Mucosa of gallbladder (tissue), 1 donor: ENCODE measurements around the gene HS3ST4. TPM values are rescaled to one million over a fixed set of nuclear protein-coding genes. Genes with fewer than 3 reads are reported as not detected.
"Not testable (repeated sequence)": the region's sequence is repeated elsewhere in the genome, so short reads cannot be mapped to it uniquely, and the experiment has no call there.

Experiments
- DNase-seq: peaks from one replicate; pipeline ENCODE4 v3.0.0-alpha.2; 2020; ENCODE audit warnings: low spot score
- total RNA-seq: library from RNA; stranded (reverse); gene quantifications from one replicate; pipeline ENCODE4 v1.2.1, GENCODE V29; 2021
- donor health status: DM: no; HTN: no; CAD: no.

Gene HS3ST4
- total RNA-seq, 1 donor from 2014 or later, result 0.12 TPM

- DNase-seq, result no peak
These were observed 38.6 kb downstream of the HS3ST4 start for GRCh38 chr16:25730396-25730795.

- DNase-seq, result no peak
These were observed 42.9 kb downstream of the HS3ST4 start for GRCh38 chr16:25734430-25735385.

- DNase-seq, result no peak
These were observed 43.9 kb downstream of the HS3ST4 start for GRCh38 chr16:25735645-25736044.

- DNase-seq, result no peak
These were observed 55.5 kb downstream of the HS3ST4 start for GRCh38 chr16:25747160-25747758.

GRCh38 chr16:25748092-25748654 lies 56.4 kb downstream of the HS3ST4 start:
- DNase-seq, result no peak

GRCh38 chr16:25750488-25751216 lies 58.9 kb downstream of the HS3ST4 start:
- DNase-seq, result no peak

GRCh38 chr16:25751230-25751835 lies 59.6 kb downstream of the HS3ST4 start:
- DNase-seq, result no peak

GRCh38 chr16:25764466-25764865 lies 72.7 kb downstream of the HS3ST4 start:
- DNase-seq, result no peak

- no peak for DNase-seq
These were observed 79.5 kb downstream of the HS3ST4 start for GRCh38 chr16:25771216-25771615.

GRCh38 chr16:25771812-25772568 lies 80.2 kb downstream of the HS3ST4 start:
- no peak for DNase-seq

GRCh38 chr16:25776214-25776613 lies 84.5 kb downstream of the HS3ST4 start:
- not testable (repeated sequence) for DNase-seq

GRCh38 chr16:25783226-25783625 lies 91.5 kb downstream of the HS3ST4 start:
- DNase-seq, result no peak

GRCh38 chr16:25785361-25785760 lies 93.6 kb downstream of the HS3ST4 start:
- DNase-seq, result no peak

- no peak for DNase-seq
These were observed 95.0 kb downstream of the HS3ST4 start for GRCh38 chr16:25786748-25787147.

- DNase-seq, result no peak
These were observed 96.9 kb downstream of the HS3ST4 start for GRCh38 chr16:25788637-25789036.

- DNase-seq, result no peak
These were observed 104.5 kb downstream of the HS3ST4 start for GRCh38 chr16:25796239-25796638.

- no peak for DNase-seq
These were observed 106.3 kb downstream of the HS3ST4 start for GRCh38 chr16:25798065-25798464.

- no peak for DNase-seq
These were observed 108.1 kb downstream of the HS3ST4 start for GRCh38 chr16:25799816-25800215.

- no peak for DNase-seq
These were observed 120.5 kb downstream of the HS3ST4 start for GRCh38 chr16:25812215-25812614.

- DNase-seq, result no peak
These were observed 125.5 kb downstream of the HS3ST4 start for GRCh38 chr16:25817295-25817694.

GRCh38 chr16:25817876-25818275 lies 126.1 kb downstream of the HS3ST4 start:
- DNase-seq, result no peak
